Activated T-cell treated with anti-CD3 and anti-CD28 coated beads for 4 hours (primary cell): Measurements from ENCODE around the gene OR6V1.
A peak's percentile ranks its signal among the peaks of the same experiment; 100 is the strongest.

Experiments
- DNase-seq: peaks from one replicate; pipeline ENCODE4 v3.0.0-alpha.2; 2020

Gene OR6V1

GRCh38 chr7:143052041-143052440, at the start of gene OR6V1:
TSS of gene OR6V1 (plus strand) at chr7:143052341. CDS start at chr7:143052341, 0 bp downstream.
- DNase-seq, result no peak

- DNase-seq, result no peak
These were observed 49.2 kb upstream of the OR6V1 start for GRCh38 chr7:143002898-143003297.

- DNase-seq, result peak; percentile 15
These were observed 48.6 kb upstream of the OR6V1 start for GRCh38 chr7:143003393-143004051.

GRCh38 chr7:143005632-143006260, 46.4 kb upstream of the OR6V1 start:
- DNase-seq, result no peak

GRCh38 chr7:143008007-143008901, 43.9 kb upstream of the OR6V1 start:
- peak; percentile 78 for DNase-seq

GRCh38 chr7:143012001-143012400, 40.1 kb upstream of the OR6V1 start:
- DNase-seq, result no peak

GRCh38 chr7:143012409-143012808, 39.7 kb upstream of the OR6V1 start:
- DNase-seq, result no peak

GRCh38 chr7:143013473-143013872, 38.7 kb upstream of the OR6V1 start:
- DNase-seq, result no peak

GRCh38 chr7:143013893-143014292, 38.2 kb upstream of the OR6V1 start:
- DNase-seq, result no peak

- DNase-seq, result no peak
These were observed 37.1 kb upstream of the OR6V1 start for GRCh38 chr7:143015084-143015483.

GRCh38 chr7:143015926-143016490, 36.1 kb upstream of the OR6V1 start:
- DNase-seq, result no peak

- DNase-seq, result no peak
These were observed 35.1 kb upstream of the OR6V1 start for GRCh38 chr7:143016996-143017395.

GRCh38 chr7:143018931-143019330, 33.2 kb upstream of the OR6V1 start:
- no peak for DNase-seq

GRCh38 chr7:143023047-143023446, 29.1 kb upstream of the OR6V1 start:
- DNase-seq, result no peak

GRCh38 chr7:143025371-143025770, 26.8 kb upstream of the OR6V1 start:
- DNase-seq, result no peak

- DNase-seq, result no peak
These were observed 25.1 kb upstream of the OR6V1 start, which contains the start of gene OR9A2 for GRCh38 chr7:143027032-143027431. TSS of gene OR9A2 (minus strand) at chr7:143027132. CDS start at chr7:143027132, 0 bp downstream.

GRCh38 chr7:143027683-143028082, 24.5 kb upstream of the OR6V1 start:
- DNase-seq, result no peak

GRCh38 chr7:143038635-143039034, 13.5 kb upstream of the OR6V1 start:
- no peak for DNase-seq

GRCh38 chr7:143040209-143040715, 11.9 kb upstream of the OR6V1 start:
- DNase-seq, result no peak

- DNase-seq, result no peak
These were observed 10.8 kb upstream of the OR6V1 start for GRCh38 chr7:143041346-143041745.

- no peak for DNase-seq
These were observed 9.9 kb upstream of the OR6V1 start for GRCh38 chr7:143042159-143042789.

- DNase-seq, result no peak
These were observed 9.3 kb upstream of the OR6V1 start for GRCh38 chr7:143042790-143043271.
